GM21390 (cell line): ENCODE measurements around the gene ALOX5.
"Not testable (repeated sequence)": the region's sequence is repeated elsewhere in the genome, so short reads cannot be mapped to it uniquely, and the experiment has no call there.

Source experiments
- ATAC-seq: cut with Tn5 transposase; IDR thresholded peaks from one replicate; pipeline ENCODE4 v1.9.1; 2021; ENCODE audit not compliant: unreplicated experiment

Gene ALOX5

GRCh38 chr10:45373576-45374349 lies at the start of gene ALOX5:
TSS of gene ALOX5 (plus strand) at chr10:45374216. CDS start at chr10:45374280, 64 bp downstream.
- peak; percentile 45 for ATAC-seq

GRCh38 chr10:45325116-45325515 lies 48.9 kb upstream of the ALOX5 start:
- ATAC-seq = no peak

DNA sequence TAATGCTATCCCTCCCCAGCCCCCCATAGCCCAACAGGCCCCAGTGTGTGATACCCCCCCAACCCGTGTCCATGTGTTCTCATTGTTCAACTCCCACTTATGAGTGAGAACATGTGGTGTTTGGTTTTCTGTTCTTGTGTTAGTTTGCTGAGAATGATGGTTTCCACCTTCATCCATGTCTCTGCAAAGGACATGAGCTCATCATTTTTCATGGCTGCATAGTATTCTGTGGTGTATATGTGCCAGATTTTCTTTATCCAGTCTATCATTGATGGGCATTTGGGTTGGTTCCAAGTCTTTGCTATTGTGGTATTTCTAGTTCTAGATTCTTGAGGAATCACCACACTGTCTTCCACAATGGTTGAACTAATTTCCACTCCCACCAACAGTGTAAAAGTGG lies 47.2 kb upstream of the ALOX5 start:
- not testable (repeated sequence) for ATAC-seq

GRCh38 chr10:45331824-45332223 lies 42.2 kb upstream of the ALOX5 start:
- not testable (repeated sequence) for ATAC-seq

DNA sequence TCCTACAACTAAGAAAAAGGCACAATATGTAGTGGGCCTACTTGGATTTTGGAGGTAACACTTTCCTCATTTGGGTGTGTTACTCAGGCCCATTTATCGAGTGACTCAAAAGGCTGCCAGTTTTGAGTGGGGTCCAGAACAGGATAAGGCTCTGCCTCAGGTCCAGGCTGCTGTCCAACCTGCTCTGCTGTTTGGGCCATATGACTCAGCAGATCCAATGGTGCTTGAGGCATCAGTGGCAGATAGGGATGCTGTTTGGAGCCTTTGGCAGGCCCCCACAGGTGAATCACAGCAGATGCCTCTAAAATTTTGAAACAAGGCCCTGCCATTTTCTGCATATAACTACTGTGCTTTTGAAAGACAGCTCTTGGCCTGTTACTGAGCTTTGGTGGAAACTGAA lies 34.1 kb upstream of the ALOX5 start:
- no peak for ATAC-seq

GRCh38 chr10:45340420-45340819 lies 33.6 kb upstream of the ALOX5 start:
- ATAC-seq = not testable (repeated sequence)

GRCh38 chr10:45346652-45347335 lies 27.2 kb upstream of the ALOX5 start:
- not testable (repeated sequence) for ATAC-seq

GRCh38 chr10:45347464-45347863 lies 26.6 kb upstream of the ALOX5 start:
- ATAC-seq = not testable (repeated sequence)

GRCh38 chr10:45348196-45348765 lies 25.7 kb upstream of the ALOX5 start:
- ATAC-seq = not testable (repeated sequence)

- peak; percentile 60 for ATAC-seq
Measured at GRCh38 chr10:45353186-45353585, 20.8 kb upstream of the ALOX5 start.

DNA sequence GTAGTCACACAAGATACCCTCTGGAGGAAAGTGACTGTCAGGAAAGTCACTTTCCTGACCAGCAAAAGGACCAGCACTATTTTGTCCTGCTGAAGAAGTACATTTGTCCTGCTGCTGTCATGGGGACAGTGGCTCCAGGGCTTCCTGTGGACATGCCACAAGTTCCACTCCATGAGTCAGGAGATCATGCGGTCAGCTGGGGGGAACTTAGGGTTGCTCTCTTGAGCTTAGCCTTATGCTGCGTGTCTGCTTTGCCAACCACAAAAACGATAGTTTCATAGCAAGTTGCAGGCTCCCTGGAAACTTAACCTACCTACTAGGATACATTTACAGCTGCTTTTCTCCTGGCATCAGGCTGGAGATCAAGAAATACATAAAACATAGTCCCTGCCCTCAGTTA lies 19.8 kb upstream of the ALOX5 start:
- no peak for ATAC-seq

- no peak for ATAC-seq
Measured at GRCh38 chr10:45355494-45355893, 18.5 kb upstream of the ALOX5 start.

DNA sequence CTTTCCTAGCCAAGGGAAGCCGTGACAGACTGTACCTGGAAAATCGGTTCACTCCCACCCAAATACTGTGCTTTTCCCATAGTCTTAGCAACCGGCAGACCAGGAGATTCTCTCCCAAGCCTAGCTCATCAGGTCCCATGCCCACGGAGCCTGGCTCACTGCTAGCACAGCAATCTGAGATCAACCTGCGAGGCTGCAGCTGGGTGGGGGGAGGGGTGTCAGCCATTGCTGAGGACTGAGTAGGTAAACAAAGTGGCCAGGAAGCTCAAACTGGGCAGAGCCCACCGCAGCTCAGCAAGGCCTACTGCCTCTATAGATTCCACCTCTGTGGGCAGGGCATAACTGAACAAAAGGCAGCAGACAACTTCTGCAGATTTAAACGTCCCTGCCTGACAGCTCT lies 15.1 kb upstream of the ALOX5 start:
- ATAC-seq = not testable (repeated sequence)

DNA sequence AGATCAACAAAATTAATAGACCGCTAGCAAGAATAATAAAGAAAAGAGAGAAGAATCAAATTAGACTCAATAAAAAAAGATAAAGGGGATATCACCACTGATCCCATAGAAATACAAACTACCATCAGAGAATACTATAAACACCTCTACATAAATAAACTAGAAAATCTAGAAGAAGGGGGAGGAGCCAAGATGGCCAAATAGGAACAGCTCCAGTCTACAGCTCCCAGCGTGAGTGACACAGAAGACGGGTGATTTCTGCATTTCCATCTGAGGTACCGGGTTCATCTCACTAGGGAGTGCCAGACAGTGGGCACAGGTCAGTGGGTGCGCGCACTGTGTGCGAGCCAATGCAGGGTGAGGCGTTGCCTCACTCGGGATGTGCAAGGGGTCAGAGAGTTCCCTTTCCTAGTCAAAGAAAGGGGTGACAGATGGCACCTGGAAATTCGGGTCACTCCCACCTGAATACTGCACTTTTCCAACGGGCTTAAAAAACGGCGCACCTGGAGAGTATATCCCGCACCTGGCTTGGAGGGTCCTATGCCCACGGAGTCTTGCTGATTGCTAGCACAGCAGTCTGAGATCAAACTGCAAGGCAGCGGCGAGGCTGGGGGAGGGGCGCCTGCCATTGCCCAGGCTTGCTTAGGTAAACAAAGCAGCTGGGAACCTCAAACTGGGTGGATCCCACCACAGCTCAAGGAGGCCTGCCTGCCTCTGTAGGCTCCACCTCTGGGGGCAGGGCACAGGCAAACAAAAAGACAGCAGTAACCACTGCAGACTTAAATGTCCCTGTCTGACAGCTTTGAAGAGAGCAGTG lies 11.8 kb upstream of the ALOX5 start:
- ATAC-seq = not testable (repeated sequence)

DNA sequence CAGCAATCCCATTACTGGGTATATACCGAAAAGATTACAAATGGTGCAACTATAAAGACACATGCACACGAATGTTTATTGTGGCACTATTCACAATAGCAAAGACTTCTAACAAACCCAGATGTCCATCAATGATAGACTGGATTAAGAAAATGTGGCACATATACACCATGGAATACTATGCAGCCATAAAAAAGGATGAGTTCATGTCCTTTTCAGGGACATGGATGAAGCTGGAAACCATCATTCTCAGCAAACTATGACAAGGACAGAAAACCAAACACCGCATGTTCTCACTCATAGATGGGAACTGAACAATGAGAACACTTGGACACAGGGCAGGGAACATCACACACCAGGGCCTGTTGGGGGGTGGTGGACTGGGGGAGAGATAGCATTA lies 6.4 kb upstream of the ALOX5 start:
- not testable (repeated sequence) for ATAC-seq

DNA sequence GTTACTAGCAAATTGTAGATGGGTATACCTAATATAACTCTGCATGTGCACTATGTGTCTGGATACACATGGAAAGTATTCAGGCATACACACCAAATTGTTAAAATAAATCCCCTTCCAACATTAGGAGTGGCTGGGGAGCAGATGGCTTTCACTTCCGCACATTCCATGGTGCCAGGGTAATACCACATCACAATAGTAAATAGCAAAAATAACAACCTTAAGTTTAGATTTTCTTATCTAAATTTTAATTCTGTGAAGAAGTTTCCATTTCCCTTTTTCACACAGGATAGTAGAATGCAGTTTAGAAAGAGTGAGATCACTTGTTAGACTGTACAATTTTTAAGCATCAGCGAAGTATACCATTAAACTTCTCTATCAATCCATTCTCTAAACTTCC lies 5.8 kb upstream of the ALOX5 start:
- no peak for ATAC-seq

GRCh38 chr10:45370202-45370955 lies 3.6 kb upstream of the ALOX5 start:
- ATAC-seq = no peak

DNA sequence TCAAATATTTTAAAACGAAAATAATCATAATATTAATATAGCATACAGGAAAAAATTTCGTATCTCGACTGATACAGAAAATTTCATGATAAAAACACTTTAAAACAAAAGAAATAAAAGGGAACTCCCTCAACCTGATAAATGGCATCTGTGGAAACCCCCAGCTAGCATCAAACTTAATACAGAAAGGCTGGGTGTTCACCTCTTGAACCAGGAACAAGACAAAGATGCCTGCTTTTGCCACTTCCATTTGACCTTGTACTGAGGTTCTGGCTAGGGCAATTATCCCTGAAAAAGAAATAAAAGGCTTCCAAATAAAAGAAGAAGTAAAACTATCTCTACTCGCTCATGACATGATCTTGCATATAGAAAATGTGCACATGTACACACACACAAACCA lies 2.5 kb upstream of the ALOX5 start:
- no peak for ATAC-seq

- no peak for ATAC-seq
Measured at GRCh38 chr10:45372251-45372951, 1.6 kb upstream of the ALOX5 start.
